Stomach (tissue), 9 donors: ENCODE data around the gene GAA. TPM values are rescaled to one million over a fixed set of nuclear protein-coding genes. Genes with fewer than 3 reads are reported as not detected.
"Not testable (repeated sequence)": the region's sequence is repeated elsewhere in the genome, so short reads cannot be mapped to it uniquely, and the experiment has no call there.

Experiments
- DNase-seq, 2 donors: peaks; one replicate each; pipeline versions ENCODE4 v3.0.0 to v3.0.0-alpha.2; 2013 to 2019
- H3K27ac ChIP-seq, 5 donors: fragments of 200-600 bp in 4 of 5; sonication (generic) in 4 of 5; one replicate each; pipeline ENCODE4 v1.5.1; 2013 to 2019; ENCODE audit warnings: mild to moderate bottlenecking in 1 of 5, moderate library complexity in 1 of 5
- H3K27me3 ChIP-seq, 3 donors: fragments of 200-600 bp; sonication (generic); one replicate each; pipeline ENCODE4 v1.5.1; 2017 to 2019; ENCODE audit warnings: mixed run types in 1 of 3
- H3K36me3 ChIP-seq, 4 donors: fragments of 200-600 bp; sonication (generic); 1 replicate in 3 of 4; 2 replicates in 1 of 4; pipeline ENCODE4 v1.5.1; 2016 to 2019
- H3K4me1 ChIP-seq, 4 donors: fragments of 200-600 bp; sonication (generic); one replicate each; pipeline ENCODE4 v1.5.1; 2016 to 2019
- H3K4me3 ChIP-seq, 4 donors: fragments of 200-600 bp; sonication (generic) in 3 of 4; one replicate each; pipeline ENCODE4 v1.5.1; 2016 to 2019; ENCODE audit warnings: mild to moderate bottlenecking in 1 of 4
- H3K9me3 ChIP-seq, 4 donors: fragments of 200-600 bp; sonication (generic); one replicate each; pipeline ENCODE4 v1.5.1; 2016 to 2019
- CTCF ChIP-seq, 7 experiments: fragments of 450-650 bp in 4 of 7; fragments of 200-600 bp in 3 of 7; sonication (generic) in 3 of 7; IDR thresholded peaks; one replicate each; pipeline ENCODE4 v1.5.1; 2016 to 2019; ENCODE audit warnings: antibody characterized with exemption in 7 of 7, control low read depth in 2 of 7, mild to moderate bottlenecking in 1 of 7
- EP300 ChIP-seq: sonication (generic); formaldehyde crosslinking; IDR thresholded peaks from one replicate; pipeline ENCODE4 v1.6.1; 2017; ENCODE audit warnings: antibody characterized with exemption
- POLR2A ChIP-seq, 4 donors: fragments of 450-650 bp; IDR thresholded peaks; one replicate each; pipeline ENCODE4 v1.6.1; 2016; ENCODE audit warnings: antibody characterized with exemption in 4 of 4, control low read depth in 2 of 4, mild to moderate bottlenecking in 1 of 4, moderate library complexity in 1 of 4
- POLR2AphosphoS5 ChIP-seq, 3 donors: sonication (generic); formaldehyde crosslinking; IDR thresholded peaks; one replicate each; pipeline ENCODE4 v1.6.1; 2016; ENCODE audit warnings: antibody characterized with exemption in 3 of 3
- WGBS, 5 donors: extraction: QIAGEN DNeasy Blood & Tissue Kit in 3 of 5; methylation state at CpG; one replicate each; pipeline versions ENCODE4 v1.1.5 to v1.1.7; 2013 to 2018; 5-methylcytosine and 5-hydroxymethylcytosine counted together
- intact Hi-C: fragments of 100-400 bp; cut with DNase I; formaldehyde crosslinking; loops from one replicate; pipeline ENCODE4 v1.15.1; 2023; ENCODE audit warnings: low total_unique reads
- polyA plus RNA-seq, 3 donors: library from polyadenylated mRNA; stranded (reverse); fragments of 200-250 nt; gene quantifications; one replicate each; pipeline ENCODE4 v1.2.3, GENCODE V29; 2013
- total RNA-seq, 5 donors: library from RNA; depleted of rRNA; stranded (reverse); fragments of >200 nt; gene quantifications; one replicate each; pipeline versions ENCODE4 v1.1.0 to v1.2.3, GENCODE V29; 2014 to 2016
- donor health status: healthy with polysubstance abuse.
- donor health status: Bipolar disorder and iron deficiency.
- donor health status: healthy.

GAA gene
- total and polyA plus RNA-seq, 8 donors: 9.6 to 63.4 (median 22.0) TPM

- WGBS, 5 donors: 71 to 80% (median 76%) methylated on average over 11 of the region's 11 CpGs
- TF ChIP-seq EP300 (no peak), POLR2A (IDR thresholded peaks at IDR 0.05) (no peak), POLR2AphosphoS5 (IDR thresholded peaks at IDR 0.05) (no peak), CTCF (IDR thresholded peaks at IDR 0.05) (no peak)
- no peak overlapping the region for H3K4me3 ChIP-seq
- peak overlapping the region in 1 of 5 donors; percentile 7 for H3K27ac ChIP-seq
- no peaks in the 10 kb centered on the region for H3K36me3 ChIP-seq
- H3K9me3 ChIP-seq: peaks cover 0 to 11% (median 5%) of the 10 kb centered on the region in 4 donors
- H3K27me3 ChIP-seq: no peaks in the 10 kb centered on the region
- intact Hi-C loops: no loop called here
- DNase-seq: no peak
- H3K4me1 ChIP-seq: peaks cover 5 to 30% (median 8%) of the 10 kb centered on the region in 4 donors
Observed at GRCh38 chr17:80152081-80152702, 50.8 kb downstream of the GAA start.

- Histone ChIP-seq H3K27me3 (no peaks in the 10 kb centered on the region), H3K27ac (no peak overlapping the region), H3K36me3 (no peaks in the 10 kb centered on the region), H3K4me3 (no peak overlapping the region), H3K4me1 (peaks cover 3 to 26% (median 4%) of the 10 kb centered on the region in 4 donors), H3K9me3 (peaks cover 0 to 11% (median 5%) of the 10 kb centered on the region in 4 donors)
- intact Hi-C loops: no loop called here
- DNase-seq: no peak
- WGBS, 5 donors: 73 to 87% (median 80%) methylated on average over 3 of the region's 3 CpGs
- no peak for TF ChIP-seq POLR2A (IDR thresholded peaks at IDR 0.05)
- no peak for TF ChIP-seq CTCF (IDR thresholded peaks at IDR 0.05)
- TF ChIP-seq EP300: no peak
- TF ChIP-seq POLR2AphosphoS5 (IDR thresholded peaks at IDR 0.05): no peak
Observed at GRCh38 chr17:80153004-80153403, 51.6 kb downstream of the GAA start.

GRCh38 chr17:80154166-80154565 is 52.8 kb downstream of the GAA start:
- WGBS, 5 donors: 71 to 78% (median 75%) methylated on average over 5 of the region's 5 CpGs
- no peak for TF ChIP-seq EP300
- TF ChIP-seq CTCF (IDR thresholded peaks at IDR 0.05): no peak
- no peak for TF ChIP-seq POLR2AphosphoS5 (IDR thresholded peaks at IDR 0.05)
- TF ChIP-seq POLR2A (IDR thresholded peaks at IDR 0.05): no peak
- H3K4me3 ChIP-seq: no peak overlapping the region

GRCh38 chr17:80155600-80155999 is 54.2 kb downstream of the GAA start:
- H3K27me3 ChIP-seq, intact Hi-C loops, H3K4me1 ChIP-seq, H3K27ac ChIP-seq, DNase-seq, H3K36me3 ChIP-seq, H3K4me3 ChIP-seq: not testable (repeated sequence)
- H3K9me3 ChIP-seq: peaks cover 0 to 11% (median 5%) of the 10 kb centered on the region in 4 donors
- WGBS, 5 donors: 58 to 70% (median 64%) methylated on average over 2 of the region's 2 CpGs

More at GRCh38 chr17:80154166-80154565, 52.8 kb downstream of the GAA start:
- Histone ChIP-seq H3K27me3 (no peaks in the 10 kb centered on the region), H3K4me1 (peaks cover 0 to 14% (median 0%) of the 10 kb centered on the region in 4 donors), H3K36me3 (no peaks in the 10 kb centered on the region), H3K27ac (no peak overlapping the region), H3K9me3 (peaks cover 0 to 11% (median 5%) of the 10 kb centered on the region in 4 donors)
- DNase-seq: no peak
- intact Hi-C loops: no loop called here

- peaks cover 0 to 11% (median 5%) of the 10 kb centered on the region in 4 donors for H3K9me3 ChIP-seq
- H3K4me1 ChIP-seq: no peaks in the 10 kb centered on the region
- peaks cover 0 to 14% (median 0%) of the 10 kb centered on the region in 3 donors for H3K27me3 ChIP-seq
- H3K27ac ChIP-seq: no peak overlapping the region
- WGBS, 5 donors: 41 to 80% (median 61%) methylated on average over 2 of the region's 2 CpGs
- H3K36me3 ChIP-seq: no peaks in the 10 kb centered on the region
- no peak for DNase-seq
- intact Hi-C loops: no loop called here
- H3K4me3 ChIP-seq: no peak overlapping the region
- TF ChIP-seq POLR2AphosphoS5 (IDR thresholded peaks at IDR 0.05): no peak
Observed at GRCh38 chr17:80158846-80159245, 57.5 kb downstream of the GAA start.
